Measurements from ENCODE around the gene SLC39A1. TPM values are rescaled to one million over a fixed set of nuclear protein-coding genes. Genes with fewer than 3 reads are reported as not detected.

SLC39A1 gene
- total RNA-seq, 4 donors from 2014 or later, result 60.0 to 79.5 (median 69.6) TPM

DNA sequence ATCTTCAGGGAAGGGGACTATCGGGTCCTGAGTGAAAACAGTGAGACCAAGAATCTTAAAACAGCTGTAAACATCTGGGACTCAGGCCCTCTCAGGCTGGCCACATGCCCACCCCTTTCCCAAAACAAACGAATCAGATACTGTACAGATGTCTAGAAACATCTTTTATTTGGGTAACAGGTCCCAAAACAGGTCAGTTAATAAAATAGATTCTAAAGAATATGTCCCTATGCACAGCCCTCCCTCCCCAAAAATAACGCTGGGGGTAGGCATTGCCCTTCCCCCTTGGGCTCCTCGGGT is 4.4 kb downstream of the SLC39A1 start:
- TF ChIP-seq, protein P1, sequence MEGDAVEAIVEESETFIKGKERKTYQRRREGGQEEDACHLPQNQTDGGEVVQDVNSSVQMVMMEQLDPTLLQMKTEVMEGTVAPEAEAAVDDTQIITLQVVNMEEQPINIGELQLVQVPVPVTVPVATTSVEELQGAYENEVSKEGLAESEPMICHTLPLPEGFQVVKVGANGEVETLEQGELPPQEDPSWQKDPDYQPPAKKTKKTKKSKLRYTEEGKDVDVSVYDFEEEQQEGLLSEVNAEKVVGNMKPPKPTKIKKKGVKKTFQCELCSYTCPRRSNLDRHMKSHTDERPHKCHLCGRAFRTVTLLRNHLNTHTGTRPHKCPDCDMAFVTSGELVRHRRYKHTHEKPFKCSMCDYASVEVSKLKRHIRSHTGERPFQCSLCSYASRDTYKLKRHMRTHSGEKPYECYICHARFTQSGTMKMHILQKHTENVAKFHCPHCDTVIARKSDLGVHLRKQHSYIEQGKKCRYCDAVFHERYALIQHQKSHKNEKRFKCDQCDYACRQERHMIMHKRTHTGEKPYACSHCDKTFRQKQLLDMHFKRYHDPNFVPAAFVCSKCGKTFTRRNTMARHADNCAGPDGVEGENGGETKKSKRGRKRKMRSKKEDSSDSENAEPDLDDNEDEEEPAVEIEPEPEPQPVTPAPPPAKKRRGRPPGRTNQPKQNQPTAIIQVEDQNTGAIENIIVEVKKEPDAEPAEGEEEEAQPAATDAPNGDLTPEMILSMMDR (IDR thresholded peaks at IDR 0.05), result no peak
- TF ChIP-seq EP300 (IDR thresholded peaks at IDR 0.05) (no peak), POLR2AphosphoS5 (IDR thresholded peaks at IDR 0.05) (no peak), POLR2A (IDR thresholded peaks at IDR 0.05) (no peak)
- Histone ChIP-seq H3K4me1 (peaks cover 71% of the 10 kb centered on the region), H3K36me3 (peaks cover 27% of the 10 kb centered on the region), H3K9me3 (no peaks in the 10 kb centered on the region), H3K27ac (peak overlapping the region; percentile 92), H3K4me3 (peak overlapping the region; percentile 96), H3K27me3 (no peaks in the 10 kb centered on the region)
- WGBS, result 14% methylated on average over 4 of the region's 4 CpGs
- no peak for DNase-seq (ENCODE audit: low spot score in 2 of 2)

DNA sequence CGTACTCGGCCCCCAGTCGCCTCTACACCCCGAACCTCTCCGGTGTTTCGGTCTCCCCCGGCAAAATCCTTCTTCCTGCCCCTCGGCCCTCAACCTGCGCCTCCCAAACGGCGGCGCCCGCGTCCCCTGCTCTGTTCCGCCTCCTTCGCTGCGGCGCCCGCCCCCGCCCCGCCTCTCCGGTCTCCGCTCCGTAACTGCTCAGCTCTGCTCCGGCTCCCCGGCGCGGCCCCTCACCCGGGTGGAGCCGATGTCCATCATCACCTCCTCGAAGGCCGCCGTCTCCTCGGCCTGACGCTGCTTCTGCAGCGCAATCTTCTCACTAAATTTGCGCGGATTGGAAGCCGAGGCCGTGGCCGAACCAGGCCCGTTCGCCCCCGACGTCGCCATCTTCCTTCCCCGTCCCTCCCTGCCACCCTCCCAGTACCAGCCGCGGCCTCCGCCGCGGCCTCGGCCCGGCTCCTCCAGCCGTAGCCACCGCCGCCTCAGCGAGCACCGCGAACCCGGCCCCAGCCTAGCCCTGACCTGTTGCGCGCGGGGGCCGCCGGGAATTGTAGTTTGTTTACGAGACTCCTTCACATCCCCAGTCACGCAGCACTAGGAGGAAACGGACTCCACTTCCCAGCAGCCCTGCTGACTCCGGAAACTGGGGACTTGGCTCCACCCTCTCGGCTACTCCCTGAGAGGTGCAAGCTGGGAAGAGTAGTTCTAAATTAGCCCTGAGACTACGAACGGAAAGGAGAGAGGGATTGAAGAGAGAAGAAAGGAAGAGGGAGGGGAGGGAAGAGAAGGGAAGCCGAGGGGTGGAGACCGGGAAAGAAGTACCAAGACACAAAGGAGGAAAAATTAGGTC is 5.0 kb downstream of the SLC39A1 start, which contains the start of gene CRTC2:
CRTC2 (minus strand) TSS at position 502 of the 850 bp plus-strand sequence; CDS start at position 387, 115 bp downstream.
- WGBS, result 1% methylated on average over 28 of the region's 75 CpGs
- TF ChIP-seq EP300 (IDR thresholded peaks at IDR 0.05), result no peak
- TF ChIP-seq POLR2A (IDR thresholded peaks at IDR 0.05), result peak in 1 of 2 donors; percentile 70
- TF ChIP-seq, protein P1 (IDR thresholded peaks at IDR 0.05), result no peak
- TF ChIP-seq POLR2AphosphoS5 (IDR thresholded peaks at IDR 0.05), result peak in 2 of 3 donors; percentile 42 to 46
- Histone ChIP-seq H3K36me3 (peaks cover 31% of the 10 kb centered on the region), H3K4me1 (peaks cover 68% of the 10 kb centered on the region), H3K27me3 (no peaks in the 10 kb centered on the region), H3K4me3 (peak within 1 kb of the TSS; percentile 96), H3K27ac (peak within 1 kb of the TSS; percentile 92), H3K9me3 (no peaks in the 10 kb centered on the region)
- peak; percentile 99 to 100 for DNase-seq (ENCODE audit: low spot score in 2 of 2)

DNA sequence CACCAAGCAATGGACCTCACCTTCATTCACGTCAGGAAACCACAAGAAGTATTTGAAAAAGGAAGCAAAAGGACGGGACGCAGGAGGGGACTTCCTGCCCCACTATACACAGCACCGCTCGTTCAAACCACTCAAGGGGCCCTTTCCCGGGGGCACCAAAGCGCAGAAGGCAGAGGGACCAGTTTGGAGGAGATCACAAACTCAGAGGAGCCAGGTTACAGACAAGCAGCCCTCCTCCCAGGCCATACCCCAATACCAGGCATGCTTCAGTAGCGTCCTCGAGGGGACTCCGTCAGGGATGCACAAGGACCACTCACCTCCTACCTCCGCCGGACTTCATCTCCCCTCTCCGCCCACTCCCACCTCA is 5.6 kb downstream of the SLC39A1 start:
- WGBS, result 0% methylated on average over 13 of the region's 13 CpGs
- peak overlapping the region; percentile 96 for H3K4me3 ChIP-seq
- no peak for DNase-seq (ENCODE audit: low spot score in 2 of 2)
- peak overlapping the region; percentile 92 for H3K27ac ChIP-seq
- H3K36me3 ChIP-seq, result peaks cover 38% of the 10 kb centered on the region
- no peaks in the 10 kb centered on the region for H3K27me3 ChIP-seq
- no peaks in the 10 kb centered on the region for H3K9me3 ChIP-seq
- TF ChIP-seq, protein P1 (IDR thresholded peaks at IDR 0.05), result no peak
- TF ChIP-seq EP300 (IDR thresholded peaks at IDR 0.05) (no peak), POLR2A (IDR thresholded peaks at IDR 0.05) (no peak), POLR2AphosphoS5 (IDR thresholded peaks at IDR 0.05) (no peak)
- peaks cover 64% of the 10 kb centered on the region for H3K4me1 ChIP-seq

DNA sequence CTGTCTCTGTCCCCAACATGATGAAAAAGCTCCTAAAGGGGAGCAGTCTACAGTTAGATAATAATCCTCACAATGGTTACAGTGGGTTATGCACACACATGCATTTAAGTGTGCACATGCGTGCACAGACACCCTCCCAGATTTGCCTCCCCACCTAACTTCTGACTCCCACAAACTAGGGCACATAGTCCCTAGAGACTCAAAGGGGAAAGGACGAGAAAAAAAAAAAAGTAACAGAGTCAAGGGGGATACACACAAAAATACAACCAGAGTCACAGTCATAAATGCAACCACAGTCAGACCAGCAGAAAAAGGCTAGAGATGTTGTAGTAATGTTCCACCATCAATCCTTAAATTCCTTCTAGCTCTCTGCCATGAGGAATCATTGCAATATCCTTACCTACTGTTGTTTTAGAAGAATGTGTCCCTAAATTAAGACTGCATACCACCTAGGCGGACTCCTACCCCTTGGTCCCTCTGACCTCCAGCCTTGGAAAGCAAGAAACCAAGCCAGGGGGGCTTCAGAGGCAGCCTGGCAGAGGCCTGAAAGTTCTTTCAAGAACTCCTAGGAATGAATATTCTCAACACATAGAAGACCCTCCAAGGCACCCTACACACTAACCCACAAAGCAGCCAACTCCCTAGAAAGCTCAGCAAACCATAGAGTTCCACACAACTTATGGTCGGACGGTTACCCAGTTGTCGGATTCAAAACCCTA is 6.2 kb downstream of the SLC39A1 start:
- Histone ChIP-seq H3K4me3 (peak overlapping the region; percentile 96), H3K9me3 (no peaks in the 10 kb centered on the region), H3K27me3 (no peaks in the 10 kb centered on the region), H3K36me3 (peaks cover 43% of the 10 kb centered on the region), H3K27ac (peak overlapping the region; percentile 92), H3K4me1 (peaks cover 59% of the 10 kb centered on the region)
- DNase-seq (ENCODE audit: low spot score in 2 of 2), result peak in 1 of 2 donors; percentile 55
- TF ChIP-seq POLR2A (IDR thresholded peaks at IDR 0.05), result no peak
- TF ChIP-seq, protein P1 (IDR thresholded peaks at IDR 0.05), result no peak
- TF ChIP-seq POLR2AphosphoS5 (IDR thresholded peaks at IDR 0.05), result no peak
- TF ChIP-seq EP300 (IDR thresholded peaks at IDR 0.05), result no peak
- 32% methylated on average over 6 of the region's 6 CpGs for WGBS

DNA sequence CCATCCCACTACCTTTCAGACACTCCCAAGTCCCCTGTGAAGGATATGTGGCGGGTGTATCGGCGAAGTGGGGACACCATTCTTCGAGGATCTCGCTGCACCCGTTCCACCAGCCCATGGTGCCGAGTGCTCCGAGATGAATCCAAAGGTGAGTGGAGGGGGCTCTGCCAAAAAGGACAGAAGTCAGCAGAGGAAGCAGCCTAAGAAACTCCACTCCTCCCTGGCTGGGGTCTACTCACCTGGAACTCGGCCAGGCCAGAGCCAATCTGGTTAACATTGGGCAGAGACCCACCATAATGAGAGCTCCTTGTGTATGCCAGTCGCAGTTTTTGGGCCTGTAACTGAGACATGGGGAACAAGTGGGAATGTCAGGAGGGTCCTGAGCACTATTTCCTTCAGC is 8.5 kb downstream of the SLC39A1 start:
- Histone ChIP-seq H3K4me1 (peaks cover 38% of the 10 kb centered on the region), H3K27ac (no peak overlapping the region), H3K36me3 (peaks cover 54% of the 10 kb centered on the region), H3K4me3 (no peak overlapping the region), H3K9me3 (no peaks in the 10 kb centered on the region), H3K27me3 (no peaks in the 10 kb centered on the region)
- 91% methylated on average over 9 of the region's 10 CpGs for WGBS
- DNase-seq (ENCODE audit: low spot score in 2 of 2), result peak in 1 of 2 donors; percentile 54
- no peak for TF ChIP-seq EP300 (IDR thresholded peaks at IDR 0.05)
- TF ChIP-seq, protein P1 (IDR thresholded peaks at IDR 0.05), result no peak
- no peak for TF ChIP-seq POLR2A (IDR thresholded peaks at IDR 0.05)
- no peak for TF ChIP-seq POLR2AphosphoS5 (IDR thresholded peaks at IDR 0.05)

All from suprapubic skin (tissue), 4 donors.